HAP-1 (cell line): ENCODE measurements around the gene KCNN3.

Experiments used
- DNase-seq, 2 experiments: peaks; one replicate each; pipeline ENCODE4 v3.0.0-alpha.2; 2016 to 2020; ENCODE audit warnings: low spot score in 2 of 2
- H3K27me3 ChIP-seq: fragments of 250-450 bp; sonication (Bioruptor Pico); 2 replicates; pipeline ENCODE4 v1.5.1; 2020; ENCODE audit warnings: low read depth, mild to moderate bottlenecking, moderate library complexity
- H3K36me3 ChIP-seq: fragments of 250-450 bp; sonication (Bioruptor Pico); replicated peaks from 2 replicates; pipeline ENCODE4 v1.5.1; 2020; ENCODE audit warnings: mild to moderate bottlenecking
- H3K4me1 ChIP-seq: fragments of 250-450 bp; sonication (Bioruptor Pico); 2 replicates; pipeline ENCODE4 v1.5.1; 2020; ENCODE audit warnings: mild to moderate bottlenecking
- H3K4me3 ChIP-seq: fragments of 250-450 bp; sonication (Bioruptor Pico); 2 replicates; pipeline ENCODE4 v1.5.1; 2020; ENCODE audit warnings: mild to moderate bottlenecking, moderate library complexity
- H3K9me3 ChIP-seq: fragments of 250-450 bp; sonication (Bioruptor Pico); 2 replicates; pipeline ENCODE4 v1.5.1; 2020; ENCODE audit warnings: mild to moderate bottlenecking, moderate library complexity
- in situ Hi-C: fragments of 300-500 bp; cut with MboI; formaldehyde crosslinking; loops from 3 replicates; pipeline ENCODE4 v1.14.3; 2020; ENCODE audit warnings: low sequenced_read_pairs, inconsistent platforms, mixed read lengths

Gene KCNN3

GRCh38 chr1:154772606-154773506 is 97.2 kb downstream of the KCNN3 start:
- DNase-seq: peak; percentile 38 to 80
- H3K27me3 ChIP-seq: no peaks in the 10 kb centered on the region
- in situ Hi-C loops: no loop called here
- H3K36me3 ChIP-seq: no peaks in the 10 kb centered on the region
- H3K9me3 ChIP-seq: no peaks in the 10 kb centered on the region
- peaks cover 20% of the 10 kb centered on the region for H3K4me1 ChIP-seq
- no peak overlapping the region for H3K4me3 ChIP-seq

DNA sequence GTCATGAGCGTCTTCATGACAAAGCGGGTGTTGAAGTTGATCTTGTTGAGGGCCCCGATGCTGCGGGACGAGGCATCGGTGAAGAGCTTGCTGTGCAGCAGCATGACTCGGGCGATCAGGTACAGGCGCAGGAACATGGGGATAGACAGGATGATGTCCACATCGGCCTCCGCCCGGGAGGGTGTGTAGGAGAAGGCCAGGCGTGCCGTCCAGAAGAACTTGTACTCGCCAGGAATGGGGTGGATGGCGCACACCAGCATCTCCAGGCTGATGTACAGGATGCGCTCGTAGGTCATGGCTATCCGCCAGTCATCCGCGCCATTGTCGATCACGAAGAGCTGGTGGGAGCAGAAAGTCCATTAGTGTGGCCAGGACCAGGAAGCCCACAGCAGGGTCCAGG is 98.0 kb downstream of the KCNN3 start:
- no peak for DNase-seq
- in situ Hi-C loops: no loop called here
- Histone ChIP-seq H3K36me3 (no peaks in the 10 kb centered on the region), H3K27me3 (no peaks in the 10 kb centered on the region), H3K4me3 (no peak overlapping the region), H3K4me1 (peaks cover 19% of the 10 kb centered on the region), H3K9me3 (no peaks in the 10 kb centered on the region)

- Histone ChIP-seq H3K9me3 (no peaks in the 10 kb centered on the region), H3K4me3 (no peak overlapping the region), H3K4me1 (peaks cover 9% of the 10 kb centered on the region), H3K27me3 (no peaks in the 10 kb centered on the region), H3K36me3 (no peaks in the 10 kb centered on the region)
- no peak for DNase-seq
- in situ Hi-C loops: no loop called here
Measured at GRCh38 chr1:154770897-154771594, 99.0 kb downstream of the KCNN3 start.

- no peaks in the 10 kb centered on the region for H3K27me3 ChIP-seq
- in situ Hi-C loops: no loop called here
- no peaks in the 10 kb centered on the region for H3K36me3 ChIP-seq
- no peak for DNase-seq
- H3K4me1 ChIP-seq: peaks cover 4% of the 10 kb centered on the region
- H3K4me3 ChIP-seq: no peak overlapping the region
- H3K9me3 ChIP-seq: no peaks in the 10 kb centered on the region
Measured at GRCh38 chr1:154769193-154769895, 100.7 kb downstream of the KCNN3 start.

DNA sequence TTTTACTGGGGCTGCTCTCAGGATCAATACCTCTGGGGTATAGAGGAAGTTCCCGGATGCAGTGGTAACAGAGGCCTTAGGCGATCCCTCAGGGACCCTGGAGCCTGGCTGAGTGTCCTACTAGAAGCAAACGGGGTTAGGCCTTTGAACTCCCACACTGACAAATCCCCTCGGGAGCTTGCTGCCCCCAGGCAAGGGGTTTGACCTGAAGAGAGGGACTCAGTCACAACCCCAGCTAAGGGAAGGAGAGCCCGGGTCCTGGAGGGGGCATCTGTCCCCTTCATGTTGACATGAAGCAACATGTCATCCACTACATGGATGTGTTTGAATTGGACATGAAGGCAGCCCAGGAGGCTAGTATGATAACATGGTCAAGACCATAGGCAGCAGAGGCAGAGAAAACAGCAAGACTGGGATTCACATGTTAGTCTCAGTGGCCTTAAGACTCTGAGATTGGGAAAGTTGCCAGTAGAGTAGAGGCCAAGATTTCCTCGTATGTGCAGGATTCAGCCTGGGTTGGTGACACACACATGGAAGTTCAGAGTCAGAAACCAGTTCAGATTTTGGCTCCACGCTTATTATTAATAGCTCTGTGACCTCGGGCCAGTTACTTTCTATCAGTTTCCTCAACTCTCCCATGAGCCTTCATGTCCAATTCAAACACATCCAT is 101.5 kb downstream of the KCNN3 start:
- in situ Hi-C loops: no loop called here
- Histone ChIP-seq H3K4me3 (no peak overlapping the region), H3K27me3 (peaks cover 5% of the 10 kb centered on the region), H3K4me1 (peaks cover 4% of the 10 kb centered on the region), H3K9me3 (no peaks in the 10 kb centered on the region), H3K36me3 (no peaks in the 10 kb centered on the region)
- DNase-seq: no peak

DNA sequence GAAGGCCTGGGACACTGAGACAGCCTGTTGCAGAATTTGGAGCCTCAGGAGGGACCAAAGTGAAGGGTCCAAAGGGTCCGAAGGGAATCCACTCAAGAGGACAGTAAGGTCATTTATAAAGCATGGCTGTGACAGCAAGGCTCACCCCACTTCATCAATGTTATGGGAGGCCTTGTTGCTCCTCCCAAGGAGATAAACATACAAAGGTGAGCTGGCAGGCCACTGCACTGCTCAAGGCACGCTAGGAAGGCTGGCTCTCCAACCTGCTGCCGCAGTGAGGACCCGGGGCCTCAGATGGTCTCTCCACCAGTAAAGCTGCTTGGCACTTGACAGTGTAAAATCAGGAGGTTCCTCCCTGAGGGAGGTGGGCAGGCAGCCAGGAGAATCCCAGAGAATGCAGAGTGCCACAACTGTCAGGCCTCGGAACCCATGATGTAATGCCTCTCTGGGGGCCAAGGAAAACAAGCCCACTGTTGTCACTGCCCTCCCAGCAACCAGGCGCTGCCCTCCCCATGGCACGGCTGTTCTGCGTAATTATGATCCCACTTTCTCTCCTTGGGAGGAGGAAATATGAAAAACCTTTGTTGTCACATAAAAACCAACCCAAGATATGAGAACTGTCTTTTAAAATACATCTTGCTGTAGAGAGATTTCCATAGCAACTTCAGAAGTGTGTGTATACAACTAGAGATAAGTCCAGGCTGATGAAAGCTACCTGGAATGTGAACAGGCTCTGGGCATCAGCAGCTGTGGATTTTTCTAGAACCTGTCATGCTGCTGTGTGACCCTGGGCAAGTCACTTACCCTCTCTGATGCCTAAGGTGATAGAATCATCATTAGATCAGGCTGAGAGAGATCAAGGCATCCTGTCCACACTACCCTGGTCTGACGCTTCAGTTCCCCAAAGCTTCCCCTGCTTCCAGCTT is 102.5 kb downstream of the KCNN3 start:
- no peak for DNase-seq
- in situ Hi-C loops: no loop called here
- H3K4me1 ChIP-seq: peaks cover 4% of the 10 kb centered on the region

GRCh38 chr1:154765970-154766369 is 104.1 kb downstream of the KCNN3 start:
- Histone ChIP-seq H3K36me3 (no peaks in the 10 kb centered on the region), H3K4me1 (no peaks in the 10 kb centered on the region), H3K27me3 (peaks cover 7% of the 10 kb centered on the region), H3K9me3 (no peaks in the 10 kb centered on the region), H3K4me3 (no peak overlapping the region)
- in situ Hi-C loops: no loop called here
- peak in 1 of 2 experiments; percentile 47 for DNase-seq

More for the DNA sequence above, 102.5 kb downstream of the KCNN3 start:
- Histone ChIP-seq H3K9me3 (no peaks in the 10 kb centered on the region), H3K4me3 (no peak overlapping the region), H3K36me3 (no peaks in the 10 kb centered on the region), H3K27me3 (peaks cover 7% of the 10 kb centered on the region)

GRCh38 chr1:154764773-154765172 is 105.3 kb downstream of the KCNN3 start:
- Histone ChIP-seq H3K4me1 (peaks cover 2% of the 10 kb centered on the region; the same call in 1 of the 2 replicates), H3K9me3 (no peaks in the 10 kb centered on the region), H3K27me3 (peaks cover 7% of the 10 kb centered on the region), H3K4me3 (no peak overlapping the region), H3K36me3 (no peaks in the 10 kb centered on the region)
- in situ Hi-C loops: no loop called here
- no peak for DNase-seq

- H3K9me3 ChIP-seq: no peaks in the 10 kb centered on the region
- no peak overlapping the region for H3K4me3 ChIP-seq
- in situ Hi-C loops: no loop called here
- no peaks in the 10 kb centered on the region for H3K36me3 ChIP-seq
- H3K4me1 ChIP-seq: peaks cover 2% of the 10 kb centered on the region; the same call in 1 of the 2 replicates
- no peak for DNase-seq
- H3K27me3 ChIP-seq: peaks cover 7% of the 10 kb centered on the region
Measured at GRCh38 chr1:154764181-154764580, 105.9 kb downstream of the KCNN3 start.

DNA sequence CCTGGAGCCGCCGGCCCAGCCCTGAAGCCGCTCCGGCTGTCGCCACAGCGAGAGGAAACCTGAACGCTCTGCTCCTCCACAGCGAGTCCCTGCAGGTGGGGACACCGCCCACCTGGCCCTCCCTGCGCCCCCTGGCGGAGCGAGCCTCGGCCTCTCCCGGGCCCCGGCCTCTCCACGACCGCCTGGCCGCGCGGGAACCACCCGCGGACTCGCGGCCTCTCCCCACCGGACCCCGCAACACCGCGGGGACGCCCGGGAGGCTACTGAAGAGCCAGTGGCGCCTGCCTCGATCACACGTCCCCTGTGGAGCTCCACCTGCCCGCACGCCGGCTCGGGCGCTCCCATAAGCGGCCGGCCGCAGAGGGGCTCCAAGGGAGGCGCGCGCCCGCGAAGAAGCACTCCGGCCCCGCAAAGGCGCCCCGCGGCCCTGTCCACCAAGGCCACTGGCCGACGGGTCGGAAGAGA is 109.6 kb downstream of the KCNN3 start:
- no peaks in the 10 kb centered on the region for H3K36me3 ChIP-seq
- H3K9me3 ChIP-seq: no peaks in the 10 kb centered on the region
- H3K27me3 ChIP-seq: peaks cover 7% of the 10 kb centered on the region
- peak overlapping the region; percentile 34 for H3K4me3 ChIP-seq
- in situ Hi-C loops: no loop called here
- peak; percentile 43 to 88 for DNase-seq
- H3K4me1 ChIP-seq: peaks cover 2% of the 10 kb centered on the region; the same call in 1 of the 2 replicates

GRCh38 chr1:154759793-154760192 is 110.3 kb downstream of the KCNN3 start:
- Histone ChIP-seq H3K27me3 (peaks cover 8% of the 10 kb centered on the region), H3K9me3 (no peaks in the 10 kb centered on the region), H3K36me3 (no peaks in the 10 kb centered on the region), H3K4me3 (no peak overlapping the region; the same call in 1 of the 2 replicates), H3K4me1 (peaks cover 2% of the 10 kb centered on the region; the same call in 1 of the 2 replicates)
- no peak for DNase-seq
- in situ Hi-C loops: no loop called here

GRCh38 chr1:154759196-154759595 is 110.9 kb downstream of the KCNN3 start:
- no peak for DNase-seq
- in situ Hi-C loops: no loop called here
- peaks cover 9% of the 10 kb centered on the region for H3K27me3 ChIP-seq

More at GRCh38 chr1:154759196-154759595, 110.9 kb downstream of the KCNN3 start:
- H3K36me3 ChIP-seq: no peaks in the 10 kb centered on the region
- peaks cover 2% of the 10 kb centered on the region; the same call in 1 of the 2 replicates for H3K4me1 ChIP-seq
- no peak overlapping the region for H3K4me3 ChIP-seq
- H3K9me3 ChIP-seq: no peaks in the 10 kb centered on the region
